ENCODE data around the gene TGFB3. TPM values are rescaled to one million over a fixed set of nuclear protein-coding genes. Genes with fewer than 3 reads are reported as not detected.

TGFB3 gene
- total and polyA plus RNA-seq, 9 donors, result 59.6 to 132 (median 106) TPM

DNA sequence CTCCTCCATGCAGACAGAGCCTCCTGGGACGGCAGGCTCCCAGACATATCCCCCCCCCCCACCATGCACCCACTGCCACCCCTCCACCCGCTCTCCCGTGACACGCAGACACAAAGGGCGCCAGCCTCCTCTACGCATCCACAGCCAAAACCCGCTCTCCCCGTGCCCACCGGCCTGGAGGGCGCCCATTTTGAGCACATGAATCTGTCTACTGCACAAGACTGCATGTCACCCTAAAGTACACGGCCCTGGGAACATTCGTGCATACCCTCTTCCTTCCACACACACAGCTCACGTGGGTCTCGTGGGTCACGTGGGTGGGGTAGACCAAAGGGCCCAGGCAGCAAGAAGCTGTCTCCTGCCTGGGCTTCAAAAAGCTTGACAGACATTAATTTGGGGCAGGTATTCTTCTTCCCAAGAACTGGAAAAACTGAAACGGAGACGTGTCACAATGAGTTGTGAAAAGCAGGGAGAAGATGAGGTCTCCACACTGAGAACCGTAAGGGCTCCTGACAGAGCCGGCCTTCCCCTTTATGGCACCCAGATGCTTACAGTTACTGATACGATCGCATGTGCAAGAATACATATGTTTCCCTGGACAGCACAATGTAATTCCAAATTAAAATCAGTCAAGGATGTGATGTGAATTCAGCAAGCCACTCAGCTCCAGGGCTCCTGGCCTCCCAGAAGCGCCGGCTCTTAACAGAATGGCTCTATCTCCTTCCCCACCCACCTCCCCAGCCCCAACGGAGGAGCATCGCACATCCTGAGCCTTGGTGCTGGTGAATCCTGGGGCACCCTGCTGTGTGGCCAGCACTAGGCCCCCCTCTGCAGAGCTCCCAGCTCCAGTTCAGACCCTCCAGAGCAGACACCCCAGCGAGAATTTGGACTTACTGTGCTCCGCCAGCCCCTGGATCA is 1.9 kb downstream of the TGFB3 start:
- Histone ChIP-seq H3K36me3 (ENCODE audit: control insufficient read depth, insufficient read depth, low read length) (no peaks in the 10 kb centered on the region), H3K27ac (ENCODE audit: low read length) (peak overlapping the region; percentile 97), H3K4me1 (ENCODE audit: control insufficient read depth, insufficient read depth, low read length) (peaks cover 43% of the 10 kb centered on the region), H3K4me3 (ENCODE audit: low read length) (peak overlapping the region; percentile 56), H3K27me3 (ENCODE audit: control insufficient read depth, insufficient read depth, low read length) (no peaks in the 10 kb centered on the region), H3K9me3 (replicated peaks; ENCODE audit: control insufficient read depth, low read depth, low read length) (no peaks in the 10 kb centered on the region)
- WGBS (ENCODE audit: insufficient coverage), result 28% methylated on average over 5 of the region's 27 CpGs
- peak; percentile 76 for DNase-seq

- Histone ChIP-seq H3K27me3 (ENCODE audit: control insufficient read depth, insufficient read depth, low read length) (no peaks in the 10 kb centered on the region), H3K4me3 (ENCODE audit: low read length) (peak overlapping the region; percentile 56), H3K4me1 (ENCODE audit: control insufficient read depth, insufficient read depth, low read length) (peaks cover 39% of the 10 kb centered on the region), H3K9me3 (replicated peaks; ENCODE audit: control insufficient read depth, low read depth, low read length) (no peaks in the 10 kb centered on the region), H3K27ac (ENCODE audit: low read length) (peak overlapping the region; percentile 97), H3K36me3 (ENCODE audit: control insufficient read depth, insufficient read depth, low read length) (no peaks in the 10 kb centered on the region)
- DNase-seq, result peak; percentile 70
- WGBS (ENCODE audit: insufficient coverage), result 41% methylated on average over 9 of the region's 14 CpGs
Measured at GRCh38 chr14:75979071-75979571, 2.7 kb downstream of the TGFB3 start.

GRCh38 chr14:75978249-75978731 is 3.5 kb downstream of the TGFB3 start:
- Histone ChIP-seq H3K4me1 (ENCODE audit: control insufficient read depth, insufficient read depth, low read length) (peaks cover 39% of the 10 kb centered on the region), H3K4me3 (ENCODE audit: low read length) (peak overlapping the region; percentile 56), H3K36me3 (ENCODE audit: control insufficient read depth, insufficient read depth, low read length) (no peaks in the 10 kb centered on the region), H3K27ac (ENCODE audit: low read length) (no peak overlapping the region), H3K9me3 (replicated peaks; ENCODE audit: control insufficient read depth, low read depth, low read length) (no peaks in the 10 kb centered on the region), H3K27me3 (ENCODE audit: control insufficient read depth, insufficient read depth, low read length) (no peaks in the 10 kb centered on the region)
- 23% methylated on average over 7 of the region's 10 CpGs for whole genome bisulfite sequencing (ENCODE audit: insufficient coverage)
- DNase-seq, result peak; percentile 22

GRCh38 chr14:75977582-75977943 is 4.2 kb downstream of the TGFB3 start:
- H3K4me1 ChIP-seq (ENCODE audit: control insufficient read depth, insufficient read depth, low read length), result peaks cover 40% of the 10 kb centered on the region
- DNase-seq, result no peak
- no peaks in the 10 kb centered on the region for H3K36me3 ChIP-seq (ENCODE audit: control insufficient read depth, insufficient read depth, low read length)
- no peaks in the 10 kb centered on the region for H3K27me3 ChIP-seq (ENCODE audit: control insufficient read depth, insufficient read depth, low read length)
- H3K9me3 ChIP-seq (replicated peaks; ENCODE audit: control insufficient read depth, low read depth, low read length), result no peaks in the 10 kb centered on the region
- no peak overlapping the region for H3K27ac ChIP-seq (ENCODE audit: low read length)
- no CpG with 5 or more reads among the region's 3 CpGs for WGBS (ENCODE audit: insufficient coverage)
- H3K4me3 ChIP-seq (ENCODE audit: low read length), result no peak overlapping the region

GRCh38 chr14:75976826-75977581 is 4.8 kb downstream of the TGFB3 start:
- Histone ChIP-seq H3K27ac (ENCODE audit: low read length) (no peak overlapping the region), H3K9me3 (replicated peaks; ENCODE audit: control insufficient read depth, low read depth, low read length) (no peaks in the 10 kb centered on the region), H3K27me3 (ENCODE audit: control insufficient read depth, insufficient read depth, low read length) (no peaks in the 10 kb centered on the region), H3K4me1 (ENCODE audit: control insufficient read depth, insufficient read depth, low read length) (peaks cover 44% of the 10 kb centered on the region), H3K4me3 (ENCODE audit: low read length) (no peak overlapping the region), H3K36me3 (ENCODE audit: control insufficient read depth, insufficient read depth, low read length) (peaks cover 5% of the 10 kb centered on the region)
- peak; percentile 30 for DNase-seq
- WGBS (ENCODE audit: insufficient coverage), result 33% methylated on average over 1 of the region's 8 CpGs

GRCh38 chr14:75972801-75973421 is 8.9 kb downstream of the TGFB3 start:
- Histone ChIP-seq H3K9me3 (replicated peaks; ENCODE audit: control insufficient read depth, low read depth, low read length) (no peaks in the 10 kb centered on the region), H3K4me1 (ENCODE audit: control insufficient read depth, insufficient read depth, low read length) (peaks cover 18% of the 10 kb centered on the region), H3K36me3 (ENCODE audit: control insufficient read depth, insufficient read depth, low read length) (peaks cover 40% of the 10 kb centered on the region), H3K4me3 (ENCODE audit: low read length) (no peak overlapping the region), H3K27me3 (ENCODE audit: control insufficient read depth, insufficient read depth, low read length) (no peaks in the 10 kb centered on the region), H3K27ac (ENCODE audit: low read length) (no peak overlapping the region)
- 24% methylated on average over 6 of the region's 7 CpGs for WGBS (ENCODE audit: insufficient coverage)
- DNase-seq, result peak; percentile 32

- H3K27ac ChIP-seq (ENCODE audit: low read length), result no peak overlapping the region
- no peak for DNase-seq
- no peak overlapping the region for H3K4me3 ChIP-seq (ENCODE audit: low read length)
- peaks cover 17% of the 10 kb centered on the region for H3K4me1 ChIP-seq (ENCODE audit: control insufficient read depth, insufficient read depth, low read length)
- no peaks in the 10 kb centered on the region for H3K27me3 ChIP-seq (ENCODE audit: control insufficient read depth, insufficient read depth, low read length)
- H3K36me3 ChIP-seq (ENCODE audit: control insufficient read depth, insufficient read depth, low read length), result peaks cover 54% of the 10 kb centered on the region
- WGBS (ENCODE audit: insufficient coverage), result 89% methylated on average over 15 of the region's 15 CpGs
- H3K9me3 ChIP-seq (replicated peaks; ENCODE audit: control insufficient read depth, low read depth, low read length), result no peaks in the 10 kb centered on the region
Measured at GRCh38 chr14:75971509-75971908, 10.3 kb downstream of the TGFB3 start.

- DNase-seq, result no peak
- H3K27me3 ChIP-seq (ENCODE audit: control insufficient read depth, insufficient read depth, low read length), result no peaks in the 10 kb centered on the region
- H3K36me3 ChIP-seq (ENCODE audit: control insufficient read depth, insufficient read depth, low read length), result peaks cover 59% of the 10 kb centered on the region
- WGBS (ENCODE audit: insufficient coverage), result 88% methylated on average over 9 of the region's 9 CpGs
- H3K27ac ChIP-seq (ENCODE audit: low read length), result no peak overlapping the region
- H3K4me3 ChIP-seq (ENCODE audit: low read length), result no peak overlapping the region
- H3K9me3 ChIP-seq (replicated peaks; ENCODE audit: control insufficient read depth, low read depth, low read length), result no peaks in the 10 kb centered on the region
- peaks cover 17% of the 10 kb centered on the region for H3K4me1 ChIP-seq (ENCODE audit: control insufficient read depth, insufficient read depth, low read length)
Measured at GRCh38 chr14:75970989-75971388, 10.8 kb downstream of the TGFB3 start.

DNA sequence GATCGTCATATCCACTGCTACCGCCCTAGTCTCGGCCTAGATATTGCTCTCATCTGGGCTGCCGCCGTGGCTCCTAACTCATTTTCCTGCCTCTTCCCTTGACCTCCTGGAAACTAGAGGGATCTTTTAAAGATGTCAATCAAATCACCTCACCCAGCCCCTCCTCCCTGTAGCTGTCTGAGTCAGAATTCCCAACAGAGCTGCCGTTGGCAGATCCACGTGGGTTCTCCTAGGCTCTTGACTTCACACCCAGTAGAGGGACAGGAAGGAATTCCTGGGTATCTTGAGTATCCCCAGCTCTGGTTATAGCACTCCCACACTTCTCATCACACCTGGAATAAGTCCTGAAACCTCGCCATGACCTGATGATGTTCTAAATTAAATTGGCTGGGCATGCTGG is 11.9 kb downstream of the TGFB3 start:
- no peaks in the 10 kb centered on the region for H3K9me3 ChIP-seq (replicated peaks; ENCODE audit: control insufficient read depth, low read depth, low read length)
- peaks cover 70% of the 10 kb centered on the region for H3K36me3 ChIP-seq (ENCODE audit: control insufficient read depth, insufficient read depth, low read length)
- H3K27me3 ChIP-seq (ENCODE audit: control insufficient read depth, insufficient read depth, low read length), result no peaks in the 10 kb centered on the region
- no peak overlapping the region for H3K4me3 ChIP-seq (ENCODE audit: low read length)
- no peak for DNase-seq
- WGBS (ENCODE audit: insufficient coverage), result 86% methylated on average over 5 of the region's 8 CpGs
- H3K4me1 ChIP-seq (ENCODE audit: control insufficient read depth, insufficient read depth, low read length), result peaks cover 17% of the 10 kb centered on the region
- H3K27ac ChIP-seq (ENCODE audit: low read length), result no peak overlapping the region

DNA sequence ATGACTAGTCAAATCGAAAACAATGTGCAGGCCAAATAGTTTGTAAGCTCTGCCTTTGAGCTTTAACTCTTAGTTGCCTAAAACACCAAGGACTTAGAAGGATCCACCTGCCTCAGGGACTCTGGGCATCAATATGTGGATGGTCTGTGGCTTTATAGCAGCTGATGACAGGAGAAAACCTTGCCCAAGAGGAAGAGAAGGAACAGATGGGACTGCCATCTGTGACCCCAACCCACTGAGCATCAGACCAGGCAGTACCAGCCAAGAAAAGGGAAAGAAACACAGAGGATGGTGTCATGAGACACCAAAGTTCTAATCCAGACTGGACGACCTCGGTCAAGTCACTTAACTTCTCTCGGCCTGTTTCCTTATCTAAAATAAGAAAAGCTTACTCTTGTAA is 12.7 kb downstream of the TGFB3 start:
- no peaks in the 10 kb centered on the region for H3K27me3 ChIP-seq (ENCODE audit: control insufficient read depth, insufficient read depth, low read length)
- H3K4me1 ChIP-seq (ENCODE audit: control insufficient read depth, insufficient read depth, low read length), result peaks cover 17% of the 10 kb centered on the region
- H3K9me3 ChIP-seq (replicated peaks; ENCODE audit: control insufficient read depth, low read depth, low read length), result no peaks in the 10 kb centered on the region
- WGBS (ENCODE audit: insufficient coverage), result no CpG with 5 or more reads among the region's 4 CpGs
- H3K27ac ChIP-seq (ENCODE audit: low read length), result no peak overlapping the region
- no peak for DNase-seq
- H3K4me3 ChIP-seq (ENCODE audit: low read length), result no peak overlapping the region
- peaks cover 77% of the 10 kb centered on the region for H3K36me3 ChIP-seq (ENCODE audit: control insufficient read depth, insufficient read depth, low read length)
